Measurements from ENCODE around the gene ILKAP.

DNA sequence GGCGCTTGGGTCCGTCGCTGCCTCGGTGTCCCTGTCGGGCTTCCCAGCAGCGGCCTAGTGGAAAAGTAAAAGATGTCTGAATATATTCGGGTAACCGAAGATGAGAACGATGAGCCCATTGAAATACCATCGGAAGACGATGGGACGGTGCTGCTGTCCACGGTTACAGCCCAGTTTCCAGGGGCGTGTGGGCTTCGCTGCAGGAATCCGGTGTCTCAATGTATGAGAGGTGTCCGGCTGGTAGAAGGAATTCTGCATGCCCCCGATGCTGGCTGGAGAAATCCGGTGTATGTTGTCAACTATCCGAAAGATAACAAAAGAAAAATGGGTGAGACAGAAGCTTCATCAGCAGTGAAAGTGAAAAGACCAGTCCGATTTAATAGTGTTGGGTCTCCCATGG, 28.3 kb upstream of the ILKAP start:
- TF ChIP-seq, protein P1, sequence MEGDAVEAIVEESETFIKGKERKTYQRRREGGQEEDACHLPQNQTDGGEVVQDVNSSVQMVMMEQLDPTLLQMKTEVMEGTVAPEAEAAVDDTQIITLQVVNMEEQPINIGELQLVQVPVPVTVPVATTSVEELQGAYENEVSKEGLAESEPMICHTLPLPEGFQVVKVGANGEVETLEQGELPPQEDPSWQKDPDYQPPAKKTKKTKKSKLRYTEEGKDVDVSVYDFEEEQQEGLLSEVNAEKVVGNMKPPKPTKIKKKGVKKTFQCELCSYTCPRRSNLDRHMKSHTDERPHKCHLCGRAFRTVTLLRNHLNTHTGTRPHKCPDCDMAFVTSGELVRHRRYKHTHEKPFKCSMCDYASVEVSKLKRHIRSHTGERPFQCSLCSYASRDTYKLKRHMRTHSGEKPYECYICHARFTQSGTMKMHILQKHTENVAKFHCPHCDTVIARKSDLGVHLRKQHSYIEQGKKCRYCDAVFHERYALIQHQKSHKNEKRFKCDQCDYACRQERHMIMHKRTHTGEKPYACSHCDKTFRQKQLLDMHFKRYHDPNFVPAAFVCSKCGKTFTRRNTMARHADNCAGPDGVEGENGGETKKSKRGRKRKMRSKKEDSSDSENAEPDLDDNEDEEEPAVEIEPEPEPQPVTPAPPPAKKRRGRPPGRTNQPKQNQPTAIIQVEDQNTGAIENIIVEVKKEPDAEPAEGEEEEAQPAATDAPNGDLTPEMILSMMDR (IDR thresholded peaks at IDR 0.05; ENCODE audit: poor library complexity) = no peak
- no peak for TF ChIP-seq EZH2phosphoT487 (IDR thresholded peaks at IDR 0.05; ENCODE audit: low read depth, severe bottlenecking, unreplicated experiment)
